ENCODE data around the gene RAD9A. TPM values are rescaled to one million over a fixed set of nuclear protein-coding genes. Genes with fewer than 3 reads are reported as not detected.
"Not testable (repeated sequence)": the region's sequence is repeated elsewhere in the genome, so short reads cannot be mapped to it uniquely, and the experiment has no call there.

Gene RAD9A
- total RNA-seq, 1 donor from 2014 or later = 47.7 TPM

GRCh38 chr11:67421430-67422031 is 29.7 kb downstream of the RAD9A start:
- intact Hi-C loops (cut with micrococcal nuclease) = loop anchor here (1.0 kb wide), 4 partner anchors 18 to 87 kb away; partner anchors contain the start of genes AIP, CDK2AP2 and TMEM134

GRCh38 chr11:67422891-67423290 is 31.1 kb downstream of the RAD9A start:
- intact Hi-C loops (cut with micrococcal nuclease) = no loop called here

GRCh38 chr11:67423466-67423865 is 31.7 kb downstream of the RAD9A start:
- intact Hi-C loops (cut with micrococcal nuclease) = no loop called here

GRCh38 chr11:67423891-67424613 is 32.3 kb downstream of the RAD9A start:
- intact Hi-C loops (cut with micrococcal nuclease) = no loop called here

- intact Hi-C loops (cut with micrococcal nuclease) = not testable (repeated sequence)
Measured at GRCh38 chr11:67427364-67427859, 35.6 kb downstream of the RAD9A start.

- intact Hi-C loops (cut with micrococcal nuclease) = loop anchor here (1.0 kb wide), 7 partner anchors 8 to 80 kb away; partner anchors contain the start of genes CDK2AP2, POLD4 and TMEM134
Measured at GRCh38 chr11:67428052-67429001, 36.5 kb downstream of the RAD9A start, which contains the start of gene RPS6KB2. Gene RPS6KB2, plus strand, starts transcription at chr11:67428494. Its CDS starts 52 bp downstream, at chr11:67428546.

GRCh38 chr11:67429038-67429668 is 37.4 kb downstream of the RAD9A start:
- intact Hi-C loops (cut with micrococcal nuclease) = no loop called here

GRCh38 chr11:67429722-67430121 is 37.9 kb downstream of the RAD9A start:
- intact Hi-C loops (cut with micrococcal nuclease) = no loop called here

- intact Hi-C loops (cut with micrococcal nuclease) = no loop called here
Measured at GRCh38 chr11:67431346-67432249, 39.8 kb downstream of the RAD9A start.

GRCh38 chr11:67432655-67433349 is 41.0 kb downstream of the RAD9A start:
- intact Hi-C loops (cut with micrococcal nuclease) = no loop called here

- intact Hi-C loops (cut with micrococcal nuclease) = no loop called here
Measured at GRCh38 chr11:67433536-67434394, 42.0 kb downstream of the RAD9A start.

GRCh38 chr11:67434395-67434881 is 42.7 kb downstream of the RAD9A start:
- intact Hi-C loops (cut with micrococcal nuclease) = no loop called here

GRCh38 chr11:67435031-67435726 is 43.4 kb downstream of the RAD9A start:
- intact Hi-C loops (cut with micrococcal nuclease) = no loop called here

GRCh38 chr11:67435727-67436458 is 44.1 kb downstream of the RAD9A start:
- intact Hi-C loops (cut with micrococcal nuclease) = loop anchor here (1.0 kb wide), 1 partner anchor 8 kb away; the partner anchor contains the start of gene RPS6KB2

GRCh38 chr11:67436459-67437081 is 44.8 kb downstream of the RAD9A start:
- intact Hi-C loops (cut with micrococcal nuclease) = loop anchor here (1.0 kb wide), 4 partner anchors 8 to 70 kb away; partner anchors contain the start of gene RPS6KB2
